Measurements from ENCODE around the gene ATXN8OS. TPM values are rescaled to one million over a fixed set of nuclear protein-coding genes. Genes with fewer than 3 reads are reported as not detected.
A peak's percentile ranks its signal among the peaks of the same experiment; 100 is the strongest.

The ATXN8OS gene
- not detected for total RNA-seq

DNA sequence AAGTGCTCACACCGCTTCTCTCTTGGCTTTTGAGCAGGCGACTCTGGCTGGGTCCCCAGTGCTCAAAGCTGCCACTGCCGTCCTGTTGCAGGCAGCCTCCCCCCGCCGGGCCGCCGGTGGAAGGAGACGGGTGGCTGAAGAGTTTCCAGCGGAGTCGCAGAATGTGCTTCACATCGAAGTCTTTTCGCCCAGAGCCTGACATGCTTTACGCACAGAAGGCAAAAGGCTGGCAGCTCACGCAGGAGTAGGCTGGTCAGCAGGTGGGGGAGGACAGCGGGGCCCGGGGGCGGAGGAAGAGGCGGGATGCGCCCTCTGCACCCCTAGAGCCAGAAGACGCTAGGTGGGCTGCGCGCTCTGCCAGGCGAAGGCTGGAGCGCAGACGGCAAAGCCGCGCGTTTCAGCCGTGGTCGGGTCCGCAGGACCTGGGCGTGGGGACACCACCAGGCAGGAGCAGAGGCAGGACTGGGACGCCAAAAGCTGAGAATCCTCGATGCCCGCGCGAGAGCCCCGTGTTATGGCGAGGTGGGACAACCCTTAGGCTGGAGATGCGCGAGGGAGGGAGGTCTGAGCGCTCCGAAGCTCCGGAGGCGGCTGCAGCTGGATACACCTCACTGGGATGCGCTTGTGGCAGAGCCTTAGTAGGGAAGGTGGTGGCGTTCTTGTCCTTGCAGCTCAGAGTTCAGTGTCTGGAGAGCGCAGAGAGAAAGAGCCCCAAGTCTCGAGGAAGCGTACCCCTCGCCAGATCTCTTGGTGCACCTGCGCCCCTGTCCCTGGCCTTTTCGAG is at the start of gene ATXN8OS:
TSS of gene ATXN8OS (plus strand) at position 329 of the 784 bp plus-strand sequence.
- TF ChIP-seq, protein P1, sequence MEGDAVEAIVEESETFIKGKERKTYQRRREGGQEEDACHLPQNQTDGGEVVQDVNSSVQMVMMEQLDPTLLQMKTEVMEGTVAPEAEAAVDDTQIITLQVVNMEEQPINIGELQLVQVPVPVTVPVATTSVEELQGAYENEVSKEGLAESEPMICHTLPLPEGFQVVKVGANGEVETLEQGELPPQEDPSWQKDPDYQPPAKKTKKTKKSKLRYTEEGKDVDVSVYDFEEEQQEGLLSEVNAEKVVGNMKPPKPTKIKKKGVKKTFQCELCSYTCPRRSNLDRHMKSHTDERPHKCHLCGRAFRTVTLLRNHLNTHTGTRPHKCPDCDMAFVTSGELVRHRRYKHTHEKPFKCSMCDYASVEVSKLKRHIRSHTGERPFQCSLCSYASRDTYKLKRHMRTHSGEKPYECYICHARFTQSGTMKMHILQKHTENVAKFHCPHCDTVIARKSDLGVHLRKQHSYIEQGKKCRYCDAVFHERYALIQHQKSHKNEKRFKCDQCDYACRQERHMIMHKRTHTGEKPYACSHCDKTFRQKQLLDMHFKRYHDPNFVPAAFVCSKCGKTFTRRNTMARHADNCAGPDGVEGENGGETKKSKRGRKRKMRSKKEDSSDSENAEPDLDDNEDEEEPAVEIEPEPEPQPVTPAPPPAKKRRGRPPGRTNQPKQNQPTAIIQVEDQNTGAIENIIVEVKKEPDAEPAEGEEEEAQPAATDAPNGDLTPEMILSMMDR (IDR thresholded peaks at IDR 0.05) = no peak
- no peak for TF ChIP-seq POLR2A (IDR thresholded peaks at IDR 0.05)
- intact Hi-C loops (cut with DNase I) = no loop called here
- no peaks in the 10 kb centered on the region for H3K9me3 ChIP-seq
- H3K4me3 ChIP-seq = no peak within 1 kb of the TSS
- H3K27ac ChIP-seq = no peak within 1 kb of the TSS
- no peaks in the 10 kb centered on the region for H3K27me3 ChIP-seq
- peaks cover 9% of the 10 kb centered on the region for H3K4me1 ChIP-seq
- WGBS, 2 donors = 4 to 6% methylated on average over 18 to 53 of the region's 53 CpGs
- DNase-seq = peak in 1 of 4 donors; percentile 6
- H3K36me3 ChIP-seq (replicated peaks in 1 of 2; ENCODE audit: insufficient read depth in 1 of 2, low read depth in 2 of 2) = no peaks in the 10 kb centered on the region
- no peak for ATAC-seq

DNA sequence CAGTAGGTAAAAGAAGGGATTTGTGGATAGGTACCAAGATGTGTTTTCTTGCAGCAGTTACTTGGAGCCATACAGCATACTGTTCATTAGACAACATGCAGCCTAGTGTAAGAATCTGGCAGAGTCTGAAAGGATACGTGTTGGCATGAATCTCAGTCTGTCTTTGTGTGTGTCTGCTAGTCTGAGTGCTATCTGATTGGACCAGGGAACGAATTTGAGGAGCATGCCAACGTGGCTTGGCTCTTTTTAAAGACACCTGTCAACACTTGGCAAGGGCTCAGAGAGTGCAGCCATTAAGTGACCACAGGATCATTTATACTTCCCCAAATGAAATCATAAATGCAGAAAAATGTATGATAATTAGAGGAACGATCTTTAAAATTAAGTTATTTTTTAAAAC is 27.6 kb upstream of the ATXN8OS start:
- intact Hi-C loops (cut with DNase I) = no loop called here

DNA sequence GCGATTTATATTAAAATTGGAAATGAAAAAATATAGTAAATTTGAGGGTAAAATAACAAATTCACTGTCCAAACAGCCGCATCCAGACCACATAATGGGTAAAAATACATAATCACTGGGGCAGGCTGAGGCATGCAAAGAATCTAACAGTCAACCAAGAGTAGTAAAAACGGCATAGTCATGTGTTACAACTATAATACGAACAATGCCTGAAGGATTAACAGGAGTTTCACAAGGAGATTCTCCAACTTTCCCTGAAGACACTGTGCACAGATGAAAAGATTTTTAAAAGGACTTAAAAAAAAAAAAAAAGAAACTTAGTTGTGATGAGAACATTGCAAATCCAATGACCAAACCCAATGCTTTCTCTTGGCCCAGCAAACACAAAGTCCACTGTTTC is 20.4 kb upstream of the ATXN8OS start:
- ATAC-seq (no peak), DNase-seq (no peak)
- H3K4me3 ChIP-seq = no peak overlapping the region
- no peaks in the 10 kb centered on the region for H3K4me1 ChIP-seq
- no peaks in the 10 kb centered on the region for H3K36me3 ChIP-seq (replicated peaks in 1 of 2; ENCODE audit: insufficient read depth in 1 of 2, low read depth in 2 of 2)
- no peaks in the 10 kb centered on the region for H3K27me3 ChIP-seq
- WGBS, 2 donors = 78 to 80% methylated on average over 4 of the region's 4 CpGs
- TF ChIP-seq, protein P1 (IDR thresholded peaks at IDR 0.05) = no peak
- no peak for TF ChIP-seq POLR2A (IDR thresholded peaks at IDR 0.05)
- intact Hi-C loops (cut with DNase I) = no loop called here
- H3K9me3 ChIP-seq = no peaks in the 10 kb centered on the region
- no peak overlapping the region for H3K27ac ChIP-seq

More for the DNA sequence above, 27.6 kb upstream of the ATXN8OS start:
- Histone ChIP-seq H3K4me1 (no peaks in the 10 kb centered on the region), H3K4me3 (no peak overlapping the region), H3K27ac (no peak overlapping the region), H3K36me3 (replicated peaks in 1 of 2; ENCODE audit: insufficient read depth in 1 of 2, low read depth in 2 of 2) (no peaks in the 10 kb centered on the region), H3K27me3 (no peaks in the 10 kb centered on the region), H3K9me3 (no peaks in the 10 kb centered on the region)
- no peak for ATAC-seq
- TF ChIP-seq POLR2A (IDR thresholded peaks at IDR 0.05) = no peak
- TF ChIP-seq, protein P1 (IDR thresholded peaks at IDR 0.05) = no peak
- peak in 1 of 4 donors; percentile 5 for DNase-seq
- WGBS, 2 donors = 23 to 37% methylated on average over 4 of the region's 4 CpGs

GRCh38 chr13:70088926-70089325 is 18.7 kb upstream of the ATXN8OS start:
- intact Hi-C loops (cut with DNase I) = no loop called here
- no peak for ATAC-seq

More at GRCh38 chr13:70088926-70089325, 18.7 kb upstream of the ATXN8OS start:
- Histone ChIP-seq H3K36me3 (replicated peaks in 1 of 2; ENCODE audit: insufficient read depth in 1 of 2, low read depth in 2 of 2) (no peaks in the 10 kb centered on the region), H3K27ac (no peak overlapping the region), H3K27me3 (no peaks in the 10 kb centered on the region), H3K4me1 (no peaks in the 10 kb centered on the region), H3K9me3 (no peaks in the 10 kb centered on the region), H3K4me3 (no peak overlapping the region)
- DNase-seq = no peak
- WGBS, 2 donors = 61 to 69% methylated on average over 2 of the region's 2 CpGs
- no peak for TF ChIP-seq POLR2A (IDR thresholded peaks at IDR 0.05)
- TF ChIP-seq, protein P1 (IDR thresholded peaks at IDR 0.05) = no peak
